ENCODE results near the gene CD6. TPM values are rescaled to one million over a fixed set of nuclear protein-coding genes. Genes with fewer than 3 reads are reported as not detected.

CD6 gene
- polyA plus RNA-seq, 1 donor, result 1.3 TPM

DNA sequence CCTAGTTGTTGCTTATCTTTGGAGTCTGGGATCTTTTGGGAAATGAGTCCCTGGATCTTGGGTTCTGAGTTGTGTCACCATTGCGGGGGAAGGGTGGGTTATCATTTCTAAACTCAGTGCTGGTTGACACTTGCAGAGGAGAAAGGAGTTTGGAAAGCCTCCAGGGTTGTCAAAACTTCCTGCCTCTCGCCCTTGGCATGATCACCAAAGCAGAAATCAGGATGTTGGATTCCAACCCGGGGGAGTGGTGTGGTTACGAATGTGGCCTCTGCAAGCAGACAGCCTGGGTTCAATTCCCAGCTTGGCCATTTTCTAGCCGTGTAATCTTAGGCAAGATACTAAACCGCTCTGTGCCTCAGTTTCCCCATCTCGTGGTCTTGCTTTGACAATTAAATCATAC is 24.3 kb downstream of the CD6 start:
- H3K4me1 ChIP-seq (ENCODE audit: control insufficient read depth, insufficient read depth, low read length), result peaks cover 18% of the 10 kb centered on the region
- H3K36me3 ChIP-seq (ENCODE audit: control insufficient read depth, insufficient read depth, low read length), result no peaks in the 10 kb centered on the region
- H3K9me3 ChIP-seq (ENCODE audit: control insufficient read depth, low read depth, low read length), result no peaks in the 10 kb centered on the region
- H3K27me3 ChIP-seq (ENCODE audit: control insufficient read depth, insufficient read depth, low read length), result peaks cover 4% of the 10 kb centered on the region
- no peak overlapping the region for H3K4me3 ChIP-seq (ENCODE audit: low read length)
- no CpG with 5 or more reads among the region's 7 CpGs for WGBS (ENCODE audit: insufficient coverage, low lambda C conversion rate)
- no peak overlapping the region for H3K27ac ChIP-seq (ENCODE audit: low read length)
- DNase-seq, result no peak

GRCh38 chr11:60996381-60997138 is 25.1 kb downstream of the CD6 start:
- H3K36me3 ChIP-seq (ENCODE audit: control insufficient read depth, insufficient read depth, low read length), result no peaks in the 10 kb centered on the region
- H3K27ac ChIP-seq (ENCODE audit: low read length), result peak overlapping the region; percentile 13
- peaks cover 4% of the 10 kb centered on the region for H3K27me3 ChIP-seq (ENCODE audit: control insufficient read depth, insufficient read depth, low read length)
- WGBS (ENCODE audit: insufficient coverage, low lambda C conversion rate), result no CpG with 5 or more reads among the region's 13 CpGs
- H3K4me3 ChIP-seq (ENCODE audit: low read length), result no peak overlapping the region
- no peaks in the 10 kb centered on the region for H3K9me3 ChIP-seq (ENCODE audit: control insufficient read depth, low read depth, low read length)
- peaks cover 18% of the 10 kb centered on the region for H3K4me1 ChIP-seq (ENCODE audit: control insufficient read depth, insufficient read depth, low read length)
- DNase-seq, result peak; percentile 73 to 84

GRCh38 chr11:61000426-61000825 is 28.9 kb downstream of the CD6 start:
- no peaks in the 10 kb centered on the region for H3K9me3 ChIP-seq (ENCODE audit: control insufficient read depth, low read depth, low read length)
- peaks cover 13% of the 10 kb centered on the region for H3K4me1 ChIP-seq (ENCODE audit: control insufficient read depth, insufficient read depth, low read length)
- H3K27me3 ChIP-seq (ENCODE audit: control insufficient read depth, insufficient read depth, low read length), result no peaks in the 10 kb centered on the region
- no peak overlapping the region for H3K27ac ChIP-seq (ENCODE audit: low read length)
- no peak for DNase-seq
- no CpG with 5 or more reads among the region's 11 CpGs for WGBS (ENCODE audit: insufficient coverage, low lambda C conversion rate)
- no peak overlapping the region for H3K4me3 ChIP-seq (ENCODE audit: low read length)
- H3K36me3 ChIP-seq (ENCODE audit: control insufficient read depth, insufficient read depth, low read length), result no peaks in the 10 kb centered on the region

DNA sequence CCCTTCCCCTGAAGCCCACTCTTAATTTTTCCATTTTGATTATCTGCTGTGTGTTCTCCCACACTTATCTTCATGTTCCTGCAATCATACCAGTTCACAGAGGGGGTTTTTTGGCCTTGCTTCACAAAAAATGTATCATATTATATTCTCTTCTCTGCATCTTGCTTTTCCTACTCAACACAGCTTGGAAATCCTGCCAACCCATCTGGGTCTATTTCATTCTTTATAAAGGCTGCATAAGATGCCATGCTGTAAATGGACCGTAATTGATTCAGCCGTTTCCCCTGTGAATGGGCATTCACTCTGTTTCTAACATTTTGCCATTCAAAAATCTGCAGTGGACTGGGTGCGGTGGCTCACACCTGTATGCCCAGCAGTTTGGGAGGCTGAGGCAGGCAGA is 30.5 kb downstream of the CD6 start:
- H3K27ac ChIP-seq (ENCODE audit: low read length), result no peak overlapping the region
- peaks cover 2% of the 10 kb centered on the region for H3K4me1 ChIP-seq (ENCODE audit: control insufficient read depth, insufficient read depth, low read length)
- no peaks in the 10 kb centered on the region for H3K9me3 ChIP-seq (ENCODE audit: control insufficient read depth, low read depth, low read length)
- H3K27me3 ChIP-seq (ENCODE audit: control insufficient read depth, insufficient read depth, low read length), result peaks cover 7% of the 10 kb centered on the region
- H3K36me3 ChIP-seq (ENCODE audit: control insufficient read depth, insufficient read depth, low read length), result no peaks in the 10 kb centered on the region
- H3K4me3 ChIP-seq (ENCODE audit: low read length), result no peak overlapping the region
- WGBS (ENCODE audit: insufficient coverage, low lambda C conversion rate), result no CpG with 5 or more reads among the region's 3 CpGs
- DNase-seq, result no peak

DNA sequence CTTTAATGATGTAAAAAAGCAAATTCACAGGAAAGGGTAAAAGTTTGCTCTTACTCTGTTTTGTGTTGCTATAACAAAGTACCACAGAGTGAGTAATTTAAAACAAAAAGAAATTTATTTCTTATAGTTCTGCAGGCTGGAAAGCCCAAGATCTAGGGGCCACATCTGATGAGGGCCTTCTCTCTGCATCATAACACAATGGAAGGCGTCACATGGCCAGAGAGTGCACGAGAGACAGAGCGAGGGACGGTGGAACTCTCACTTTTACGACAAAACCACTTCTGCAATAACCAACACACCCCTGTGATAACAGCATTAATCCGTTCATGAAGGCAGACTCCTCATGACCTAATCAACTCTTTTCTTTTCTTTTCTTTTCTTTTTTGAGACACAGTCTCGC is 31.1 kb downstream of the CD6 start:
- no peak for DNase-seq

DNA sequence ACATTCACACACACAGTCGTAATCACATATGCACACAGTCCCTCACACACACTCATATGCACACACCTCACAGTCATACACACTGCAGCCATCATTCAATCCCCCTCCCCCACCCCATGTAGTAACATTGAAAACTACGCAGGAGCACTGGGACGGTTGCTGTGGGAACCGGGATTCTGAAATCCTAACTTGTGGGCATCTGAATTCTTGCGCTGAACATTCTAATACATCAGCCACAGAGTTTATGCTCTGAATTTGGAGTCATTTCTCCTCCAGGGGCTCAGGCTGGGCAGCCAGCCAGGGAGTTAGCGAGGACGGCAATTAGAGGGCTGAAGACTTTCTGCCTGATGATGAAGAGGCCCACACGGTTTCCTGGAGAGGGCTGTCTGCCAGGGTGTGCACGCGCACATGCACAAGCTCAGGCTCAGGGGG is 32.7 kb downstream of the CD6 start:
- peaks cover 27% of the 10 kb centered on the region for H3K27me3 ChIP-seq (ENCODE audit: control insufficient read depth, insufficient read depth, low read length)
- no CpG with 5 or more reads among the region's 10 CpGs for WGBS (ENCODE audit: insufficient coverage, low lambda C conversion rate)
- no peak overlapping the region for H3K4me3 ChIP-seq (ENCODE audit: low read length)
- H3K9me3 ChIP-seq (ENCODE audit: control insufficient read depth, low read depth, low read length), result peaks cover 5% of the 10 kb centered on the region
- no peaks in the 10 kb centered on the region for H3K36me3 ChIP-seq (ENCODE audit: control insufficient read depth, insufficient read depth, low read length)
- peak overlapping the region; percentile 63 for H3K27ac ChIP-seq (ENCODE audit: low read length)
- H3K4me1 ChIP-seq (ENCODE audit: control insufficient read depth, insufficient read depth, low read length), result peaks cover 12% of the 10 kb centered on the region
- peak; percentile 52 to 56 for DNase-seq

More for the DNA sequence above, 31.1 kb downstream of the CD6 start:
- Histone ChIP-seq H3K27me3 (ENCODE audit: control insufficient read depth, insufficient read depth, low read length) (peaks cover 13% of the 10 kb centered on the region), H3K4me1 (ENCODE audit: control insufficient read depth, insufficient read depth, low read length) (peaks cover 4% of the 10 kb centered on the region), H3K27ac (ENCODE audit: low read length) (no peak overlapping the region), H3K4me3 (ENCODE audit: low read length) (no peak overlapping the region), H3K36me3 (ENCODE audit: control insufficient read depth, insufficient read depth, low read length) (no peaks in the 10 kb centered on the region), H3K9me3 (ENCODE audit: control insufficient read depth, low read depth, low read length) (no peaks in the 10 kb centered on the region)
- 78% methylated on average over 2 of the region's 7 CpGs for WGBS (ENCODE audit: insufficient coverage, low lambda C conversion rate)

- H3K27me3 ChIP-seq (ENCODE audit: control insufficient read depth, insufficient read depth, low read length), result peaks cover 30% of the 10 kb centered on the region
- H3K36me3 ChIP-seq (ENCODE audit: control insufficient read depth, insufficient read depth, low read length), result no peaks in the 10 kb centered on the region
- peaks cover 5% of the 10 kb centered on the region for H3K9me3 ChIP-seq (ENCODE audit: control insufficient read depth, low read depth, low read length)
- peaks cover 12% of the 10 kb centered on the region for H3K4me1 ChIP-seq (ENCODE audit: control insufficient read depth, insufficient read depth, low read length)
- no CpG with 5 or more reads among the region's 5 CpGs for WGBS (ENCODE audit: insufficient coverage, low lambda C conversion rate)
- peak overlapping the region; percentile 54 for H3K27ac ChIP-seq (ENCODE audit: low read length)
- DNase-seq, result peak in 1 of 2 donors; percentile 22
- H3K4me3 ChIP-seq (ENCODE audit: low read length), result no peak overlapping the region
Measured at GRCh38 chr11:61004761-61005181, 33.3 kb downstream of the CD6 start.

DNA sequence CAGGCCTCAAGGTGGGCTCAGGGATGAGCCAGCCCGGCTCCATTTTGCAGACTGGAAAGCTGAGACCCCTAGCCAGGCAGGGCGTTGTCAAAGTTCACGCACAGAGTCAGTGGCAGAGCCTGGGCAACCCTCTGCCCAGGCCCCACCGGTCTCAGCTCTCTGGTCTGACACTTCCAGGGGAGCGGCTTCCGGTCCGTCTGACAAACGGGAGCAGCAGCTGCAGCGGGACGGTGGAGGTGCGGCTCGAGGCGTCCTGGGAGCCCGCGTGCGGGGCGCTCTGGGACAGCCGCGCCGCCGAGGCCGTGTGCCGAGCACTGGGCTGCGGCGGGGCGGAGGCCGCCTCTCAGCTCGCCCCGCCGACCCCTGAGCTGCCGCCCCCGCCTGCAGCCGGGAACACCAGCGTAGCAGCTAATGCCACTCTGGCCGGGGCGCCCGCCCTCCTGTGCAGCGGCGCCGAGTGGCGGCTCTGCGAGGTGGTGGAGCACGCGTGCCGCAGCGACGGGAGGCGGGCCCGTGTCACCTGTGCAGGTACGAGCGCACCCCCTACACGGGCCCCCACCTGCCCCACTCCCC is 36.0 kb downstream of the CD6 start:
- H3K27ac ChIP-seq (ENCODE audit: low read length), result no peak overlapping the region
- DNase-seq, result peak in 1 of 2 donors; percentile 57
- WGBS (ENCODE audit: insufficient coverage, low lambda C conversion rate), result no CpG with 5 or more reads among the region's 52 CpGs

DNA sequence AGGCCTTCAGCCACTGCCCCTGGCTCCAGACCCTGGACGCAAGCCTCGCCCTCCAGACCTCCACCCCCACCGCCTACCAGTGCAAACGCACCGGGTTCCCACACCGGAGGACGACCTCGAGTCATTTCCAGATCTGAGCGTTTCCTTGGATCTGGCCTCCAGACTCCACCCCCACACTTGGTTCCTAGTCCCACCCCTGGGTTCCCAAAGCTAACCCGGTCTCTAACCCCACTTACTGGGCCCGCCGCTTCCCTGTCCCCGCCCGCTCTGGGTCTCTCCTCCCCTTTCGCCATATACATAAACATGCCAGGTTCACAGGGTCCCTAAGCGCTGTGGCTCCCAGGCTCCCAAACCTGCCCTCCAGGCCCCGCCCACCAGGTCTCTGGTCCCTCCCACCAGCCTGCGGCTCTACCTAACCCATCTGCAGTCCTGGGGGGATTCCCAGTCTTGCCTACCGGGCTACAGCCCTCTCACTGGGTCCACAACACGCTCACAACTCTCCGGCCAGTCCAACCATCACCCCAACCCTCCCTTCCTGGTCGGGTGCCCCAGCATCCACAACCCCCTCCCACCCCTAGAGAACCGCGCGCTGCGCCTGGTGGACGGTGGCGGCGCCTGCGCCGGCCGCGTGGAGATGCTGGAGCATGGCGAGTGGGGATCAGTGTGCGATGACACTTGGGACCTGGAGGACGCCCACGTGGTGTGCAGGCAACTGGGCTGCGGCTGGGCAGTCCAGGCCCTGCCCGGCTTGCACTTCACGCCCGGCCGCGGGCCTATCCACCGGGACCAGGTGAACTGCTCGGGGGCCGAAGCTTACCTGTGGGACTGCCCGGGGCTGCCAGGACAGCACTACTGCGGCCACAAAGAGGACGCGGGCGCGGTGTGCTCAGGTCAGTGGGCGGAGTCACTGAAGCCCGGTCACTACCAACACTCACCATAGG is 36.7 kb downstream of the CD6 start:
- peaks cover 12% of the 10 kb centered on the region for H3K4me1 ChIP-seq (ENCODE audit: control insufficient read depth, insufficient read depth, low read length)
- H3K36me3 ChIP-seq (ENCODE audit: control insufficient read depth, insufficient read depth, low read length), result no peaks in the 10 kb centered on the region
- peaks cover 5% of the 10 kb centered on the region for H3K9me3 ChIP-seq (ENCODE audit: control insufficient read depth, low read depth, low read length)
- DNase-seq, result peak in 1 of 2 donors; percentile 41
- H3K27me3 ChIP-seq (ENCODE audit: control insufficient read depth, insufficient read depth, low read length), result peaks cover 32% of the 10 kb centered on the region
- H3K4me3 ChIP-seq (ENCODE audit: low read length), result peak overlapping the region; percentile 26
- WGBS (ENCODE audit: insufficient coverage, low lambda C conversion rate), result no CpG with 5 or more reads among the region's 54 CpGs
- no peak overlapping the region for H3K27ac ChIP-seq (ENCODE audit: low read length)

More for the DNA sequence above, 36.0 kb downstream of the CD6 start:
- Histone ChIP-seq H3K4me1 (ENCODE audit: control insufficient read depth, insufficient read depth, low read length) (peaks cover 12% of the 10 kb centered on the region), H3K36me3 (ENCODE audit: control insufficient read depth, insufficient read depth, low read length) (no peaks in the 10 kb centered on the region), H3K27me3 (ENCODE audit: control insufficient read depth, insufficient read depth, low read length) (peaks cover 32% of the 10 kb centered on the region), H3K9me3 (ENCODE audit: control insufficient read depth, low read depth, low read length) (peaks cover 5% of the 10 kb centered on the region), H3K4me3 (ENCODE audit: low read length) (peak overlapping the region; percentile 26)

DNA sequence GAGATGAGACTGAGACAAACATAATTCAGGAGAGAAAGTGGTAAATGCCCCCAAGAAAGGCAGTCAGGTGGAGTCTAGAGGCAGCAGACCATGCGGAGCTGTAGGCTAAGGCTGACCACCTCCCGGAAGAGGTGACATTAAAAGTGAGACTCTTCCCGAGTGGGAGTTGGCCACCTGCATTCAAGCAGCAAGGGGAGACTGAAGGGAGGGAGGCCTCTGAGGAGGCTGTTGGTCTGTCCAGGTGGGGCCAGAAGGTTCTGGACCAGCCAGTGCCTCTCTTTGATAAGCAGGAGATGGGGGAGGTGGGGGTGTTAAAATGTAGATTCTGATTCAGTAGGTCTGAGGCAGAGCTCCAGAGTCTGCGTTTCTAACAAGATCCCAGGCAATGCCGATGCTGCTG is 37.5 kb downstream of the CD6 start:
- Histone ChIP-seq H3K9me3 (ENCODE audit: control insufficient read depth, low read depth, low read length) (peaks cover 5% of the 10 kb centered on the region), H3K36me3 (ENCODE audit: control insufficient read depth, insufficient read depth, low read length) (no peaks in the 10 kb centered on the region), H3K4me1 (ENCODE audit: control insufficient read depth, insufficient read depth, low read length) (peaks cover 12% of the 10 kb centered on the region), H3K27ac (ENCODE audit: low read length) (no peak overlapping the region), H3K4me3 (ENCODE audit: low read length) (no peak overlapping the region), H3K27me3 (ENCODE audit: control insufficient read depth, insufficient read depth, low read length) (peaks cover 32% of the 10 kb centered on the region)
- no peak for DNase-seq
- WGBS (ENCODE audit: insufficient coverage, low lambda C conversion rate), result no CpG with 5 or more reads among the region's 5 CpGs
